HG02852 (cell line): ENCODE data around the gene ZFR2.
"Not testable (repeated sequence)": the region's sequence is repeated elsewhere in the genome, so short reads cannot be mapped to it uniquely, and the experiment has no call there.

Experiments
- ATAC-seq: cut with Tn5 transposase; IDR thresholded peaks from one replicate; pipeline ENCODE4 v1.9.1; 2021; ENCODE audit warnings: mild to moderate bottlenecking, moderate library complexity; ENCODE audit not compliant: unreplicated experiment

Gene ZFR2

GRCh38 chr19:3816566-3817218, 52.1 kb downstream of the ZFR2 start:
- no peak for ATAC-seq

- ATAC-seq: not testable (repeated sequence)
These were observed 52.7 kb downstream of the ZFR2 start for GRCh38 chr19:3816148-3816547.

- no peak for ATAC-seq
These were observed 54.2 kb downstream of the ZFR2 start for GRCh38 chr19:3814648-3815047.

GRCh38 chr19:3813473-3814392, 55.1 kb downstream of the ZFR2 start:
- ATAC-seq: no peak

- ATAC-seq: no peak
These were observed 58.0 kb downstream of the ZFR2 start for GRCh38 chr19:3810708-3811355.

GRCh38 chr19:3809881-3810707, 58.7 kb downstream of the ZFR2 start:
- no peak for ATAC-seq

GRCh38 chr19:3808420-3809143, 60.3 kb downstream of the ZFR2 start:
- no peak for ATAC-seq

- ATAC-seq: no peak
These were observed 61.1 kb downstream of the ZFR2 start for GRCh38 chr19:3807574-3808354.

GRCh38 chr19:3807131-3807480, 61.7 kb downstream of the ZFR2 start:
- ATAC-seq: no peak

- ATAC-seq: no peak
These were observed 63.0 kb downstream of the ZFR2 start for GRCh38 chr19:3805859-3806258.

- ATAC-seq: no peak
These were observed 64.4 kb downstream of the ZFR2 start for GRCh38 chr19:3804429-3804828.

- ATAC-seq: no peak
These were observed 64.9 kb downstream of the ZFR2 start for GRCh38 chr19:3803986-3804385.

GRCh38 chr19:3803114-3803888, 65.5 kb downstream of the ZFR2 start:
- no peak for ATAC-seq

- no peak for ATAC-seq
These were observed 67.3 kb downstream of the ZFR2 start for GRCh38 chr19:3801412-3802096.

GRCh38 chr19:3800996-3801395, 67.8 kb downstream of the ZFR2 start:
- ATAC-seq: no peak

GRCh38 chr19:3798137-3798536, 70.7 kb downstream of the ZFR2 start:
- no peak for ATAC-seq

- no peak for ATAC-seq
These were observed 72.5 kb downstream of the ZFR2 start for GRCh38 chr19:3796358-3796757.

- ATAC-seq: no peak
These were observed 75.0 kb downstream of the ZFR2 start for GRCh38 chr19:3793799-3794198.
